B cell (primary cell): ENCODE measurements around the gene ZBTB2. TPM values are rescaled to one million over a fixed set of nuclear protein-coding genes. Genes with fewer than 3 reads are reported as not detected.

Source experiments
- ATAC-seq: fragments of 200-7000 bp; cut with Tn5 transposase; one replicate; pipeline ENCODE4 v1.10.0; 2021; ENCODE audit warnings: low read depth, mild to moderate bottlenecking, moderate number of reproducible peaks, moderate library complexity
- CTCF ChIA-PET: fragments of 350-600 bp; sonication (Branson Sonifier 250); formaldehyde crosslinking; loops from one replicate; lab custom pipeline; 2021; ENCODE audit warnings: antibody characterized with exemption, inconsistent platforms; lab: Charles Lee
- POLR2A ChIA-PET: fragments of 350-600 bp; sonication (Branson Sonifier 250); formaldehyde crosslinking; loops from one replicate; lab custom pipeline; 2021; ENCODE audit warnings: antibody characterized with exemption; lab: Charles Lee
- DNase-seq: peaks from one replicate; pipeline ENCODE4 v3.0.0; 2013
- H2AFZ ChIP-seq: 2 replicates; pipeline ENCODE4 v1.6.1; 2012; ENCODE audit warnings: mild to moderate bottlenecking, low read depth, low read length; ENCODE audit not compliant: insufficient read depth, poor library complexity, severe bottlenecking
- H3K27ac ChIP-seq, 2 donors: 1 replicate in 1 of 2; 2 replicates in 1 of 2; pipeline ENCODE4 v1.5.1; 2012 to 2013; ENCODE audit warnings: low read length in 2 of 2, mild to moderate bottlenecking in 2 of 2, moderate library complexity in 1 of 2
- H3K27me3 ChIP-seq, 4 experiments: fragments of 200-600 bp in 1 of 4; sonication (generic) in 1 of 4; replicated peaks in 1 of 4; 1 replicate in 2 of 4; 2 replicates in 2 of 4; pipeline versions ENCODE4 v1.6.1 to v1.7.0; 2013 to 2016; ENCODE audit warnings: low read length in 3 of 4, mild to moderate bottlenecking in 2 of 4, mixed read lengths in 1 of 4, moderate library complexity in 1 of 4; ENCODE audit not compliant: insufficient read depth in 4 of 4, control insufficient read depth in 3 of 4; ENCODE audit errors: control extremely low read depth in 1 of 4
- H3K36me3 ChIP-seq, 2 experiments: replicated peaks in 1 of 2; 1 replicate in 1 of 2; 2 replicates in 1 of 2; pipeline versions ENCODE4 v1.6.1 to v1.7.1; 2013; ENCODE audit warnings: low read length in 1 of 2; ENCODE audit not compliant: insufficient read depth in 2 of 2, control insufficient read depth in 1 of 2; ENCODE audit errors: control extremely low read depth in 1 of 2, extremely low read depth in 1 of 2
- H3K4me1 ChIP-seq, 2 donors: fragments of 200-600 bp in 1 of 2; sonication (generic) in 1 of 2; 1 replicate in 1 of 2; 2 replicates in 1 of 2; pipeline versions ENCODE4 v1.5.1 to v1.6.1; 2013 to 2017; ENCODE audit warnings: low read length in 2 of 2; ENCODE audit not compliant: control insufficient read depth in 2 of 2, insufficient read depth in 2 of 2
- H3K4me2 ChIP-seq: replicated peaks from 2 replicates; pipeline ENCODE3; 2012; ENCODE audit warnings: mild to moderate bottlenecking, low read depth, low read length; ENCODE audit not compliant: poor library complexity, severe bottlenecking
- H3K4me3 ChIP-seq, 5 experiments: fragments of 200-600 bp in 1 of 5; sonication (generic) in 1 of 5; 1 replicate in 3 of 5; 2 replicates in 2 of 5; pipeline versions ENCODE4 v1.5.1 to v1.7.0; 2011 to 2016; ENCODE audit warnings: low read length in 4 of 5, mild to moderate bottlenecking in 4 of 5, low read depth in 2 of 5, control low read depth in 1 of 5, moderate library complexity in 1 of 5; ENCODE audit not compliant: insufficient read depth in 1 of 5; ENCODE audit errors: control extremely low read depth in 1 of 5, extremely low read depth in 1 of 5
- H3K79me2 ChIP-seq: fragments of 200-600 bp; sonication (generic); one replicate; pipeline ENCODE4 v1.6.0; 2016; ENCODE audit warnings: low read length; ENCODE audit not compliant: control insufficient read depth, insufficient read depth
- H3K9ac ChIP-seq: fragments of 200-600 bp; sonication (generic); 2 replicates; pipeline ENCODE4 v1.6.1; 2017; ENCODE audit warnings: mild to moderate bottlenecking, low read length, moderate library complexity
- H3K9me3 ChIP-seq, 3 donors: one replicate each; pipeline versions ENCODE4 v1.6.1 to v1.7.1; 2013; ENCODE audit warnings: low read length in 2 of 3; ENCODE audit not compliant: control insufficient read depth in 2 of 3, insufficient read depth in 1 of 3; ENCODE audit errors: control extremely low read depth in 1 of 3
- H4K20me1 ChIP-seq: 2 replicates; pipeline ENCODE4 v1.6.0; 2012; ENCODE audit warnings: mild to moderate bottlenecking, low read length; ENCODE audit not compliant: insufficient read depth, control insufficient read depth, poor library complexity, severe bottlenecking
- H3K27ac Mint-ChIP-seq: one replicate; pipeline ENCODE4 v1.8.0; 2021; ENCODE audit warnings: mixed read lengths
- H3K27me3 Mint-ChIP-seq: one replicate; pipeline ENCODE4 v1.8.0; 2021; ENCODE audit warnings: mixed read lengths
- H3K4me1 Mint-ChIP-seq: one replicate; pipeline ENCODE4 v1.8.0; 2021; ENCODE audit warnings: mixed read lengths
- H3K4me3 Mint-ChIP-seq: one replicate; pipeline ENCODE4 v1.8.0; 2021; ENCODE audit warnings: mixed read lengths
- H3K9me3 Mint-ChIP-seq: one replicate; pipeline ENCODE4 v1.8.0; 2022; ENCODE audit warnings: mixed read lengths; ENCODE audit not compliant: insufficient read depth
- EZH2 ChIP-seq: IDR thresholded peaks from 2 replicates; pipeline ENCODE4 v1.6.1; 2012; ENCODE audit warnings: borderline replicate concordance, low read depth, mild to moderate bottlenecking, moderate library complexity, low read length; ENCODE audit not compliant: insufficient read depth, poor library complexity, severe bottlenecking
- WGBS: methylation state at CpG from one replicate; pipeline ENCODE4 v1.1.5; 2013; ENCODE audit warnings: missing lambda C conversion rate; ENCODE audit not compliant: insufficient coverage; 5-methylcytosine and 5-hydroxymethylcytosine counted together
- intact Hi-C: fragments of 100-400 bp; cut with micrococcal nuclease; formaldehyde crosslinking; loops from one replicate; pipeline ENCODE4 v1.10.0; 2022
- polyA plus RNA-seq: library from polyadenylated mRNA; depleted of rRNA; stranded (reverse); fragments of >200 nt; gene quantifications from 2 replicates; pipeline ENCODE4 v1.2.3, GENCODE V29; 2012
- total RNA-seq, 2 donors: library from RNA; stranded (reverse); fragments of 120-200 nt in 1 of 2; gene quantifications; 1 replicate in 1 of 2; 2 replicates in 1 of 2; pipeline versions ENCODE4 v1.2.3 to v1.2.4, GENCODE V29; 2013 to 2022
- TF ChIP-seq, protein P1 (sequence below): fragments of 200-600 bp; IDR thresholded peaks from one replicate; pipeline ENCODE4 v1.8.0; 2022; ENCODE audit warnings: antibody characterized with exemption, mild to moderate bottlenecking

The ZBTB2 gene
- total and polyA plus RNA-seq, 2 donors (not counting 1 experiment from before 2014, with no cell fraction given): 15.9 to 17.6 TPM

DNA sequence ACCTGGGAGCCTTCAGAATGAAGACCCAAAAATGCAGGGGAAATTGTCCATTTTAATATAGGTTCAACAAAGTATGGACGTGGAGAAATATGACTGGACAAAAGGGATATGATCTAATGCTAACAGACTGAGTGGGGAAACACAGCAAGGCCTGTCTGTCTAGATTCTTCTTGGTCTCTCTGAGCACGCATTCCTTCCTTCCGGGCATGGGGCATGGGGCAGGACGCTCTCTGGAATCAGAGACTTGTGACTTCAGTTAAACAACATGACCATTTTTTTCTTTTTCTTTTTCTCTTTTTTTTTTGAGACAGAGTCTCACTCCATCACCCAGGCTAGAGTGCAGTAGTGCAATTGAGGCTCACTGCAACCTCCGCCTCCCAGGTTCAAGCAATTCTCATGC is 31.9 kb downstream of the ZBTB2 start:
- Histone ChIP-seq H3K27me3 (no peaks in the 10 kb centered on the region), H3K9me3 (no peaks in the 10 kb centered on the region), H4K20me1 (no peaks in the 10 kb centered on the region), H2AFZ (no peak overlapping the region), H3K4me3 (no peak overlapping the region), H3K79me2 (no peaks in the 10 kb centered on the region), H3K4me1 (no peaks in the 10 kb centered on the region), H3K4me2 (no peak overlapping the region), H3K27ac (no peak overlapping the region), H3K36me3 (peaks cover 0 to 15% of the 10 kb centered on the region in 2 experiments), H3K9ac (no peak overlapping the region)
- Mint-ChIP-seq H3K27ac (no peak overlapping the region), H3K4me3 (no peak overlapping the region), H3K27me3 (no peaks in the 10 kb centered on the region), H3K4me1 (no peaks in the 10 kb centered on the region), H3K9me3 (no peaks in the 10 kb centered on the region)
- CTCF ChIA-PET: interaction anchor here (1.2 kb wide), 1 partner anchor 34 kb away, joined by 3 read pairs; no protein-coding TSS in a partner anchor
- WGBS: 100% methylated on average over 5 of the region's 5 CpGs
- ATAC-seq: no peak
- intact Hi-C loops: no loop called here
- DNase-seq: no peak
- POLR2A ChIA-PET: no interaction called here
- TF ChIP-seq EZH2: no peak
- TF ChIP-seq, protein P1, sequence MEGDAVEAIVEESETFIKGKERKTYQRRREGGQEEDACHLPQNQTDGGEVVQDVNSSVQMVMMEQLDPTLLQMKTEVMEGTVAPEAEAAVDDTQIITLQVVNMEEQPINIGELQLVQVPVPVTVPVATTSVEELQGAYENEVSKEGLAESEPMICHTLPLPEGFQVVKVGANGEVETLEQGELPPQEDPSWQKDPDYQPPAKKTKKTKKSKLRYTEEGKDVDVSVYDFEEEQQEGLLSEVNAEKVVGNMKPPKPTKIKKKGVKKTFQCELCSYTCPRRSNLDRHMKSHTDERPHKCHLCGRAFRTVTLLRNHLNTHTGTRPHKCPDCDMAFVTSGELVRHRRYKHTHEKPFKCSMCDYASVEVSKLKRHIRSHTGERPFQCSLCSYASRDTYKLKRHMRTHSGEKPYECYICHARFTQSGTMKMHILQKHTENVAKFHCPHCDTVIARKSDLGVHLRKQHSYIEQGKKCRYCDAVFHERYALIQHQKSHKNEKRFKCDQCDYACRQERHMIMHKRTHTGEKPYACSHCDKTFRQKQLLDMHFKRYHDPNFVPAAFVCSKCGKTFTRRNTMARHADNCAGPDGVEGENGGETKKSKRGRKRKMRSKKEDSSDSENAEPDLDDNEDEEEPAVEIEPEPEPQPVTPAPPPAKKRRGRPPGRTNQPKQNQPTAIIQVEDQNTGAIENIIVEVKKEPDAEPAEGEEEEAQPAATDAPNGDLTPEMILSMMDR: no peak

DNA sequence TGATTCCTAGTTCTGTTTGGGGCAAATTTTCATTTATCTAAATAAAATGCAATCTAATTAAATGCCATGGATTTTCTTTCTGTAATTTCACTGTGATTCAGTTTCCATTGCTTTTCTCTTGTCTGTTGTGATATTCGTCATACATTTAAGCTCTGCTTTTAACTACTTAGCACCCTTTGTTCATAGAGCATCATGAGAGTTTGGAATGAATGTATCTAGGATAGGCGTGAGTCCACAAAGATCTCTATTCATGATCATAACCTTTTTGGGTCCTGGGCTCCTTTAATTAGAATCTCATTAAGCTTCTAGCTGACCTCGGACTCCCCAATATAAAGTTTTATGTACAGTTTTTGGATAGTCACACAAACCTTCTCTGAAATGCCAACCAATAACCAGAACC is 32.9 kb downstream of the ZBTB2 start:
- no peak for ATAC-seq

More for the DNA sequence above, 32.9 kb downstream of the ZBTB2 start:
- H3K4me3 Mint-ChIP-seq: no peak overlapping the region
- no peak overlapping the region for H3K4me2 ChIP-seq
- H3K79me2 ChIP-seq: no peaks in the 10 kb centered on the region
- DNase-seq: no peak
- H3K9me3 Mint-ChIP-seq: no peaks in the 10 kb centered on the region
- ChIA-PET CTCF (interaction anchor here (0.7 to 1.2 kb wide), 2 partner anchors 33 to 616 kb away, joined by 3 read pairs; no protein-coding TSS in a partner anchor), POLR2A (no interaction called here)
- no peaks in the 10 kb centered on the region for H3K27me3 ChIP-seq
- H3K9ac ChIP-seq: no peak overlapping the region
- H3K27ac Mint-ChIP-seq: no peak overlapping the region
- H2AFZ ChIP-seq: no peak overlapping the region
- H3K4me1 Mint-ChIP-seq: no peaks in the 10 kb centered on the region
- intact Hi-C loops: no loop called here
- peaks cover 0 to 14% of the 10 kb centered on the region in 2 experiments for H3K36me3 ChIP-seq
- H3K4me1 ChIP-seq: no peaks in the 10 kb centered on the region
- no peak overlapping the region for H3K4me3 ChIP-seq
- no peaks in the 10 kb centered on the region for H3K27me3 Mint-ChIP-seq
- no peaks in the 10 kb centered on the region for H3K9me3 ChIP-seq
- no peak overlapping the region for H3K27ac ChIP-seq
- no CpG with 5 or more reads among the region's 3 CpGs for WGBS
- no peaks in the 10 kb centered on the region for H4K20me1 ChIP-seq
- no peak for TF ChIP-seq EZH2
- TF ChIP-seq, protein P1: no peak
